G401 (cell line): ENCODE measurements around the gene MSRB3. TPM values are rescaled to one million over a fixed set of nuclear protein-coding genes. Genes with fewer than 3 reads are reported as not detected.
A peak's percentile ranks its signal among the peaks of the same experiment; 100 is the strongest.

Source experiments
- DNase-seq: peaks from one replicate; pipeline ENCODE4 v3.0.0-alpha.2; 2015; ENCODE audit warnings: low spot score
- in situ Hi-C: cut with HindIII; loops from 2 replicates; pipeline ENCODE4 v1.10.0; 2016; ENCODE audit warnings: low sequenced_read_pairs, mixed read lengths
- total RNA-seq: library from RNA; depleted of rRNA; stranded (reverse); fragments of >200 nt; shearing (Covaris generic); gene quantifications from 2 replicates; pipeline ENCODE4 v1.2.3, GENCODE V29; 2014; rRNA removed

The MSRB3 gene
- total RNA-seq, 1 experiment from 2014 or later = 147 TPM

DNA sequence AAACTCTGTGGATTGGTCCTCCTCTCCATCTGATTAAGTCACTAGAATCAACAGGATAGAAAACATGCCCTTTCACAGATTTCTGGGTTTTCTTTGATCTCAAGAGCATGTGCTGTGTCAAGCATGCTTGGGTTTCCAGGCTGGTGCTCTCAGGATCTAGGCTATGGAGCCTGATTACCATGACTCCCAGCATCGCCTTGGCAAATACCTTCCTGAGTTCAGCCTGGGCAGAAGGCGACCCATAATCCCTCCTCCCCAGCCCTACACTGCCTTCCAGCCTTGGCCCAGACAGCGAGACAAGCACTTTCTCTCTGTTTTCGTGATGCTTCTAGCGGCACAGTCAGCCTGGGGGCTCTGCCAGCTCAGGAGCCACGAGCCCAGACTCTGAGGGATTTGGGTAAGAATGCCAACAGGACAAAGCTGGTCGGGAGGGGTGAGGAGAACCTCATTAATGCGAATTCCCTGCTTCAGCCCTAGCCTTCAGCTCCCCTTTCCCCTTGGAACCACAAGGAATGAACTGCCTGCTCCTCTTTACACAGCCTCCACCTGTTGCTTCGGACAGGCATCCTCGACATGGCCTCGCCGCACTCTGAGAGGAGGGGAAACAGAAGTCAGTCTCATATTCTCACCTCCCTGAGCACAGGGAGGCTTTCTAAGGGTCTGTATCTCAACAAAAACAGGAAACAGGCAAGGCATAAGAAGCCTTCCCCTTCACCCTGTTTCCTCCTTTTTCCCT lies 227.1 kb downstream of the MSRB3 start:
- in situ Hi-C loops = no loop called here
- DNase-seq = no peak

DNA sequence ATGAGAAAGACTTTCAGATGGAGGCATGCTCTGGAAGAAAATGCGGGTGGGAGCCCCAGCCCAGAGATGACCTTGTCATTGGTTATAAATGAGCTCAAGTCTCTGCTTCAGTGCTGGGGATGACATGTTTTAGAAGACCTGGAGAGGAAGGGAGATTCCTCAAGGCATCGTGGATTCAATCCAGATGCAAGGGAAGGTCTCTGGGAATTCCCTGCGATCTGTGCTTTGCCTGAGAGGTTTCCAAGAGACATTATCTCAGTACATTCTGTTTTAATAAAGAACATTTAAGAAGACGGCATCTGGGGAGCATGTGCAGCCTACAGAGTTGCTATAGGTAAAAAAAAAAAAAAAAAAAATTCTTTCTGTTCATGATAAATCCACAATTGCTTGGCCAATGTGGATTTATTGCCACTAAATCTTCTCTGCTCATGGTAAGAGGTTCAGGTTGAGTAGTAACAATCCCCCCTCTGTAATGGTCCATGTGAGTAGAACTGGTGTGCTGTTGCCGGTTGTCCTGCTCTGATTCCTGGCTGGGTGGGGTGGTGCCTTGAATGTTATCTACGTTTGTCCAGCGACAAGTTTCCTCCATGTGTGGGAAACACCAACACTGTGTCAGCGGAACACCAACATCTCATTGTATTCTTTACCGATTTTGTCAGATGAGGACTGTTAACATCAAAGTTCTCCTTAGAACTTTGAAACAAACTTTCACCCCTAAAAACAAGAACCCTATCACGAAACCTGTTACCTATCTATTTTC lies 230.0 kb downstream of the MSRB3 start:
- no peak for DNase-seq

DNA sequence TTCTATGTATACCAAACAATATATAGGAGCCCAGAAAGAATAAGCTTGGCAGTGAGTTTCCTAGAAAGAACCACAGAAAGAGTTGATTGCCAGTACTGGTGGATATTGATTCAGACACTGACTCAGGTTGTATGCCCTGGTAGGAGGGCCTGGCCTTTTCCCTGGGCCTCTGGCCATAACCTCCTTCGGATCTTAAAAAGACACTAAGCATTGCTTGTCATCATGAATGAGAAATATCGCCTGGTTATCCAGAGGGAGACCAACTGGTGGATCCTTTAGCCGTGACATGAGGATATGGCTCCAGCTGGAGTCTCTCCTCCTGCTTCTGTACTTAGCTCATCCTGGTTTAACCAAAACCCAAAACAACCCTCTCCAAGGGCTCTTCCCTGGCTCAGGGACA lies 231.5 kb downstream of the MSRB3 start:
- no peak for DNase-seq
- in situ Hi-C loops = no loop called here

More for the DNA sequence above, 230.0 kb downstream of the MSRB3 start:
- in situ Hi-C loops = no loop called here

DNA sequence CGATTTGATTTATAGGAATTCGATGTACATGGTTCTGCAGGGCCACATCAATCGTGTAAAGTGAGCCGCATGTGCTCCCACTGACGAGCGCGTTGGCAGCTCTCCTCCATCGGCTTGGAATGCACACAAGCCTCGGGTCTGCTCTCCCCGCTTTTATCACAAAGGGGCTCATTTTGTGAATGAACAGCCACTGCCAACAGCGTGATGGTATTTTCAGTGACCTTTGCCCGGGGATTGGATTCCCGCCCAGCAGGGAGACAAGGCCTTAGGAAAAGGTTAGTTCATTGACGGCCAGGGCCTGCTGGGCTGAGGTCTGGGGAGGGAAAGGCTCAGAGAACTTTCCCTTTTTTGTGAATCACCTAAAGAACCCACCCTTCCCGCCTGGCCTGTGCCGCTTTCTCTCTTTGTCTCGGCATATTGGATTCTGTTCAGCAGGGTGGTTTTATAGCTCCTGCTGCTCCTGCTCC lies 232.1 kb downstream of the MSRB3 start:
- in situ Hi-C loops = no loop called here
- DNase-seq = peak; percentile 75

- peak; percentile 96 for DNase-seq
- in situ Hi-C loops = no loop called here
These were observed 232.8 kb downstream of the MSRB3 start for GRCh38 chr12:65511134-65511834.

- DNase-seq = peak; percentile 57
- in situ Hi-C loops = no loop called here
These were observed 233.4 kb downstream of the MSRB3 start for GRCh38 chr12:65511912-65512311.

Other genes with a start within 250 kb of the MSRB3 start
- gene WIF1, start 157.4 kb upstream of the MSRB3 start, total RNA-seq = 25.7 and 29.6 TPM in 2 replicates
- 84.4 and 96.7 TPM in 2 replicates for gene LEMD3, start 109.1 kb upstream of the MSRB3 start, total RNA-seq